GM23338 (cell line): ENCODE data around the gene ZNF678. TPM values are rescaled to one million over a fixed set of nuclear protein-coding genes. Genes with fewer than 3 reads are reported as not detected.

Source experiments
- ATAC-seq: fragments of 200-7000 bp; cut with Tn5 transposase; 3 replicates; pipeline ENCODE4 v1.9.1; 2020
- DNase-seq: peaks from one replicate; pipeline ENCODE4 v3.0.0-alpha.2; 2015; ENCODE audit warnings: low spot score
- H2AFZ ChIP-seq: fragments of 200-600 bp; sonication (generic); 2 replicates; pipeline ENCODE4 v1.8.0; 2016; ENCODE audit warnings: antibody characterized with exemption, mild to moderate bottlenecking, moderate library complexity
- H3F3A ChIP-seq: fragments of 200-600 bp; sonication (generic); replicated peaks from 2 replicates; pipeline ENCODE4 v1.8.0; 2017; ENCODE audit warnings: antibody characterized with exemption, mixed run types, low read depth
- H3K27ac ChIP-seq: fragments of 200-600 bp; sonication (generic); 2 replicates; pipeline ENCODE4 v1.6.1; 2016; ENCODE audit warnings: low read depth
- H3K27me3 ChIP-seq: fragments of 200-600 bp; sonication (generic); 2 replicates; pipeline ENCODE4 v1.8.0; 2016; ENCODE audit warnings: mild to moderate bottlenecking, mixed run types, moderate library complexity; ENCODE audit not compliant: insufficient read depth
- H3K36me3 ChIP-seq: fragments of 200-600 bp; sonication (generic); 2 replicates; pipeline ENCODE4 v1.8.0; 2016; ENCODE audit warnings: mild to moderate bottlenecking; ENCODE audit not compliant: insufficient read depth
- H3K4me1 ChIP-seq: fragments of 200-600 bp; sonication (generic); 2 replicates; pipeline ENCODE4 v1.8.0; 2016; ENCODE audit warnings: mild to moderate bottlenecking, moderate library complexity; ENCODE audit not compliant: insufficient read depth
- H3K4me2 ChIP-seq: fragments of 200-600 bp; sonication (generic); 2 replicates; pipeline ENCODE4 v1.7.1; 2017; ENCODE audit warnings: mixed run types
- H3K4me3 ChIP-seq: fragments of 200-600 bp; sonication (generic); 2 replicates; pipeline ENCODE4 v1.6.1; 2016; ENCODE audit warnings: mixed run types
- H3K79me2 ChIP-seq: fragments of 200-600 bp; sonication (generic); replicated peaks from 2 replicates; pipeline ENCODE4 v1.8.0; 2017; ENCODE audit warnings: mild to moderate bottlenecking; ENCODE audit not compliant: insufficient read depth
- H3K9me2 ChIP-seq: fragments of 200-600 bp; sonication (generic); 2 replicates; pipeline ENCODE4 v1.8.0; 2017; ENCODE audit not compliant: insufficient read depth
- H4K20me1 ChIP-seq: fragments of 200-600 bp; sonication (generic); replicated peaks from 2 replicates; pipeline ENCODE4 v1.8.0; 2017; ENCODE audit warnings: mild to moderate bottlenecking; ENCODE audit not compliant: insufficient read depth
- H3K27ac Mint-ChIP-seq: 2 replicates; pipeline ENCODE4 v1.8.0; 2020; ENCODE audit warnings: inconsistent platforms, mild to moderate bottlenecking, moderate library complexity, mixed read lengths
- H3K27me3 Mint-ChIP-seq: 3 replicates; pipeline ENCODE4 v1.8.0; 2022; ENCODE audit warnings: low read depth, mild to moderate bottlenecking, moderate library complexity, mixed read lengths, inconsistent platforms; ENCODE audit not compliant: insufficient read depth, poor library complexity
- H3K36me3 Mint-ChIP-seq: 3 replicates; pipeline ENCODE4 v1.8.0; 2021; ENCODE audit warnings: low read depth, mild to moderate bottlenecking, inconsistent platforms, moderate library complexity, mixed read lengths
- H3K4me1 Mint-ChIP-seq: 3 replicates; pipeline ENCODE4 v1.8.0; 2020; ENCODE audit warnings: mild to moderate bottlenecking, inconsistent platforms, mixed read lengths
- H3K4me3 Mint-ChIP-seq: 3 replicates; pipeline ENCODE4 v1.8.0; 2021; ENCODE audit warnings: moderate library complexity, mild to moderate bottlenecking, inconsistent platforms, mixed read lengths
- H3K9me3 Mint-ChIP-seq: 3 replicates; pipeline ENCODE4 v1.8.0; 2020; ENCODE audit warnings: moderate library complexity, mild to moderate bottlenecking, inconsistent platforms, mixed read lengths
- CTCF ChIP-seq, 2 experiments: fragments of 200-600 bp in 1 of 2; sonication (generic) in 1 of 2; conservative IDR thresholded peaks; 2 replicates each; pipeline versions ENCODE4 v1.5.1 to v1.6.1; 2016 to 2017; ENCODE audit warnings: antibody characterized with exemption in 2 of 2, low read depth in 2 of 2, mild to moderate bottlenecking in 2 of 2, moderate library complexity in 1 of 2
- EZH2 ChIP-seq: fragments of 200-600 bp; sonication (generic); IDR thresholded peaks from one replicate; pipeline ENCODE4 v1.8.0; 2017; ENCODE audit warnings: antibody characterized with exemption, mild to moderate bottlenecking, low read depth; ENCODE audit not compliant: unreplicated experiment
- POLR2AphosphoS5 ChIP-seq: IDR thresholded peaks from 2 replicates; pipeline ENCODE4 v1.6.1; 2016; ENCODE audit warnings: antibody characterized with exemption, low read depth
- REST ChIP-seq: IDR thresholded peaks from one replicate; pipeline ENCODE4 v1.6.1; 2018; ENCODE audit warnings: antibody characterized with exemption; ENCODE audit not compliant: unreplicated experiment
- STAT1 ChIP-seq: IDR thresholded peaks from one replicate; pipeline ENCODE4 v1.6.1; 2016; ENCODE audit warnings: antibody characterized with exemption; ENCODE audit not compliant: unreplicated experiment
- ZNF331 ChIP-seq: fragments of 250-450 bp; sonication (Bioruptor Pico); IDR thresholded peaks from 2 replicates; pipeline ENCODE4 v1.5.0; 2020; ENCODE audit warnings: low read depth, mild to moderate bottlenecking, moderate library complexity
- ZNF462 ChIP-seq: fragments of 250-450 bp; sonication (Bioruptor Pico); IDR thresholded peaks from 2 replicates; pipeline ENCODE4 v1.5.0; 2020; ENCODE audit warnings: mild to moderate bottlenecking, moderate library complexity
- polyA plus RNA-seq: library from polyadenylated mRNA; unstranded; fragments of >200 nt; fragmentation: Nextera tagmentation; extraction: Ambion mirVana; gene quantifications from 2 replicates; pipeline ENCODE4 v1.2.1, GENCODE V29; 2016
- total RNA-seq: library from RNA; depleted of rRNA; stranded (reverse); fragments of >200 nt; shearing (Covaris generic); gene quantifications from 2 replicates; pipeline ENCODE4 v1.2.3, GENCODE V29; 2014

The ZNF678 gene
- total and polyA plus RNA-seq, 2 experiments from 2014 or later, result 8.6 to 60.0 TPM

GRCh38 chr1:227621211-227621610 is 57.9 kb downstream of the ZNF678 start:
- Histone ChIP-seq H3K36me3 (no peaks in the 10 kb centered on the region), H2AFZ (no peak overlapping the region), H3K27ac (no peak overlapping the region), H4K20me1 (peaks cover 2% of the 10 kb centered on the region; the same call in 1 of the 2 replicates), H3K4me2 (no peak overlapping the region), H3K27me3 (no peaks in the 10 kb centered on the region), H3F3A (no peaks in the 10 kb centered on the region), H3K9me2 (0 out of 2 replicates have a peak, but pooled peaks cover 11% of the 10 kb centered on the region), H3K4me1 (peaks cover 15% of the 10 kb centered on the region), H3K4me3 (no peak overlapping the region), H3K79me2 (peaks cover 40% of the 10 kb centered on the region)
- Mint-ChIP-seq H3K27ac (no peak overlapping the region), H3K9me3 (peaks cover 57% of the 10 kb centered on the region), H3K36me3 (peaks cover 82% of the 10 kb centered on the region), H3K4me3 (no peak overlapping the region), H3K27me3 (peaks cover 8% of the 10 kb centered on the region), H3K4me1 (peaks cover 4% of the 10 kb centered on the region; the same call in 2 of the 3 replicates)
- DNase-seq (no peak), ATAC-seq (no peak)
- TF ChIP-seq EZH2, result no peak
- no peak for TF ChIP-seq STAT1
- TF ChIP-seq CTCF (conservative IDR thresholded peaks at IDR 0.05; ENCODE audit: low read depth in 2 of 2), result no peak
- no peak for TF ChIP-seq REST
- no peak for TF ChIP-seq ZNF331 (CRISPR knock-in tag)
- TF ChIP-seq ZNF462 (CRISPR knock-in tag), result no peak
- TF ChIP-seq POLR2AphosphoS5, result no peak
